K562 (cell line): ENCODE results near the gene ABLIM2. TPM values are rescaled to one million over a fixed set of nuclear protein-coding genes. Genes with fewer than 3 reads are reported as not detected.

ENCODE experiments used
- BDP1 ChIP-seq: IDR thresholded peaks from 3 replicates; pipeline ENCODE4 v1.6.1; 2011; ENCODE audit not compliant: insufficient read length, insufficient read depth
- BRF2 ChIP-seq: IDR thresholded peaks from 3 replicates; pipeline ENCODE4 v1.6.1; 2011; ENCODE audit warnings: borderline replicate concordance, mild to moderate bottlenecking; ENCODE audit not compliant: insufficient read length, insufficient read depth
- CCAR2 ChIP-seq: fragments of 200-400 bp; formaldehyde crosslinking; IDR thresholded peaks from 2 replicates; pipeline ENCODE4 v1.6.1; 2017; ENCODE audit warnings: mild to moderate bottlenecking, low read depth, low read length
- COPS2 ChIP-seq: fragments of 450-650 bp; conservative IDR thresholded peaks from 2 replicates; pipeline ENCODE4 v1.6.1; 2016; ENCODE audit warnings: mild to moderate bottlenecking, moderate library complexity
- DLX4 ChIP-seq: fragments of 250-450 bp; sonication (Bioruptor Pico); IDR thresholded peaks from 2 replicates; pipeline ENCODE4 v1.6.1; 2021; ENCODE audit warnings: mild to moderate bottlenecking
- GTF2F1 ChIP-seq: IDR thresholded peaks from 2 replicates; pipeline ENCODE4 v1.6.1; 2011; ENCODE audit warnings: low read depth, low read length, improper control_type of control experiment
- GTF3C2 ChIP-seq: IDR thresholded peaks from 3 replicates; pipeline ENCODE4 v1.6.1; 2011; ENCODE audit warnings: borderline replicate concordance, mild to moderate bottlenecking, moderate library complexity; ENCODE audit not compliant: insufficient read length; ENCODE audit errors: extremely low read depth
- IRF9 ChIP-seq: fragments of 450-650 bp; IDR thresholded peaks from 2 replicates; pipeline ENCODE4 v1.6.1; 2016; ENCODE audit warnings: missing biosample characterization, missing genetic modification characterization
- MLX ChIP-seq, 2 experiments: fragments of 450-650 bp in 1 of 2; sonication (generic) in 1 of 2; formaldehyde crosslinking; conservative IDR thresholded peaks; 2 replicates each; pipeline versions ENCODE4 v1.4.0 to v1.8.1; 2020 to 2022; ENCODE audit warnings: mild to moderate bottlenecking in 1 of 2, missing genetic modification reagents in 1 of 2
- SLC30A9 ChIP-seq: fragments of 250-450 bp; sonication (Bioruptor Pico); IDR thresholded peaks from 2 replicates; pipeline ENCODE4 v1.8.0; 2022; ENCODE audit warnings: mild to moderate bottlenecking, moderate library complexity
- SREBF2 ChIP-seq: sonication (generic); formaldehyde crosslinking; IDR thresholded peaks from 2 replicates; pipeline ENCODE4 v1.4.0; 2020; ENCODE audit warnings: mild to moderate bottlenecking, missing genetic modification reagents
- SRSF1 ChIP-seq: fragments of 200-400 bp; formaldehyde crosslinking; IDR thresholded peaks from 2 replicates; pipeline ENCODE4 v1.6.1; 2017; ENCODE audit warnings: mild to moderate bottlenecking, low read depth, low read length, moderate library complexity
- TCF15 ChIP-seq: fragments of 250-450 bp; sonication (Bioruptor Pico); IDR thresholded peaks from 2 replicates; pipeline ENCODE4 v1.8.0; 2022; ENCODE audit warnings: moderate library complexity, mild to moderate bottlenecking, inconsistent platforms
- TCF3 ChIP-seq: sonication (generic); formaldehyde crosslinking; IDR thresholded peaks from 2 replicates; pipeline ENCODE4 v1.4.0; 2020; ENCODE audit warnings: mild to moderate bottlenecking, missing genetic modification reagents
- TRIM25 ChIP-seq: fragments of 450-650 bp; IDR thresholded peaks from 2 replicates; pipeline ENCODE4 v1.7.0; 2016; ENCODE audit warnings: borderline replicate concordance
- ZBTB7A ChIP-seq: IDR thresholded peaks from 2 replicates; pipeline ENCODE4 v1.6.1; 2011; ENCODE audit warnings: low read depth, mild to moderate bottlenecking, low read length, moderate library complexity, borderline replicate concordance; ENCODE audit not compliant: control insufficient read depth
- ZNF146 ChIP-seq: IDR thresholded peaks from one replicate; pipeline ENCODE4 v1.6.1; 2018; ENCODE audit warnings: missing compliant biosample characterization; ENCODE audit not compliant: unreplicated experiment
- ZNF274 ChIP-seq: IDR thresholded peaks from 2 replicates; pipeline ENCODE4 v1.6.1; 2011; ENCODE audit warnings: low read depth, mild to moderate bottlenecking, low read length, moderate library complexity, borderline replicate concordance
- ZNF79 ChIP-seq: fragments of 250-450 bp; sonication (Bioruptor Pico); IDR thresholded peaks from 2 replicates; pipeline ENCODE4 v1.4.0; 2020; ENCODE audit warnings: low read depth, mild to moderate bottlenecking, moderate library complexity
- polyA plus RNA-seq, 8 experiments: library from polyadenylated mRNA; depleted of rRNA in 4 of 8; stranded (reverse) in 5 of 8; unstranded in 3 of 8; fragments of >200 nt; fragmentation: Nextera tagmentation in 2 of 8; fragmentation: Illumina TruSeq in 1 of 8; extraction: Ambion mirVana in 2 of 8; extraction: Trizol in 1 of 8; gene quantifications; 2 replicates each; pipeline versions ENCODE4 v1.2.1 to v1.2.3, GENCODE V29; 2011 to 2014; ENCODE audit warnings: inconsistent platforms in 1 of 8, missing spikeins in 1 of 8
- total RNA-seq, 7 experiments: library from RNA; depleted of rRNA in 6 of 7; stranded (reverse); fragments of >200 nt in 6 of 7; fragmentation: Illumina TruSeq in 2 of 7; extraction: Trizol in 2 of 7; gene quantifications; 2 replicates each; pipeline versions ENCODE4 v1.2.1 to v1.2.3, GENCODE V29; 2011 to 2021; ENCODE audit warnings: low replicate concordance in 1 of 7

ABLIM2 gene
- total and polyA plus RNA-seq, 9 of the 15 experiments (the other 6 are each of a cell fraction or from before 2014, with no cell fraction given): not detected

- TF ChIP-seq IRF9 (tag): no peak
- no peak for TF ChIP-seq TRIM25
- no peak for TF ChIP-seq MLX (CRISPR knock-in tag; conservative IDR thresholded peaks at IDR 0.05)
- TF ChIP-seq BDP1: no peak
- TF ChIP-seq ZNF146 (CRISPR knock-in tag): no peak
- no peak for TF ChIP-seq TCF15 (CRISPR knock-in tag)
- no peak for TF ChIP-seq TCF3 (CRISPR knock-in tag)
- no peak for TF ChIP-seq SRSF1
- TF ChIP-seq SREBF2 (CRISPR knock-in tag): no peak
- no peak for TF ChIP-seq ZNF274
- no peak for TF ChIP-seq CCAR2
- TF ChIP-seq GTF2F1: no peak
- no peak for TF ChIP-seq DLX4 (CRISPR knock-in tag)
- TF ChIP-seq COPS2: no peak
- TF ChIP-seq SLC30A9 (CRISPR knock-in tag): no peak
- TF ChIP-seq ZBTB7A: peak; percentile 66
- no peak for TF ChIP-seq GTF3C2
- no peak for TF ChIP-seq BRF2
- TF ChIP-seq ZNF79 (CRISPR knock-in tag): no peak
Observed at GRCh38 chr4:7939377-7940108, 219.1 kb downstream of the ABLIM2 start, which contains the start of gene AFAP1 (continued).
